Colon (tissue), 2 donors: ENCODE measurements around the gene POTEJ.
"Not testable (repeated sequence)": the region's sequence is repeated elsewhere in the genome, so short reads cannot be mapped to it uniquely, and the experiment has no call there.

Experiments
- FAIRE-seq: peaks from 2 replicates; lab custom pipeline; 2012; peaks lifted over from hg19 to GRCh38; lab: Jason Lieb, UNC
- donor health status: control.
- donor health status: control.

The POTEJ gene

GRCh38 chr2:130608276-130609001 is 2.8 kb upstream of the POTEJ start:
- FAIRE-seq, result not testable (repeated sequence)

- FAIRE-seq, result not testable (repeated sequence)
These were observed 2.0 kb upstream of the POTEJ start for GRCh38 chr2:130609002-130609920.

GRCh38 chr2:130610486-130610885 is 754 bp upstream of the POTEJ start:
- FAIRE-seq, result not testable (repeated sequence)

- FAIRE-seq, result not testable (repeated sequence)
These were observed 17.7 kb downstream of the POTEJ start for GRCh38 chr2:130628784-130629475.

- FAIRE-seq, result not testable (repeated sequence)
These were observed 27.7 kb downstream of the POTEJ start for GRCh38 chr2:130638973-130639372.

GRCh38 chr2:130641688-130642087 is 30.4 kb downstream of the POTEJ start:
- FAIRE-seq, result not testable (repeated sequence)

- FAIRE-seq, result not testable (repeated sequence)
These were observed 38.0 kb downstream of the POTEJ start for GRCh38 chr2:130649285-130649684.

- not testable (repeated sequence) for FAIRE-seq
These were observed 53.3 kb downstream of the POTEJ start for GRCh38 chr2:130664506-130664905.

- not testable (repeated sequence) for FAIRE-seq
These were observed 54.4 kb downstream of the POTEJ start for GRCh38 chr2:130665596-130665995.

- not testable (repeated sequence) for FAIRE-seq
These were observed 56.3 kb downstream of the POTEJ start for GRCh38 chr2:130667516-130667915.

GRCh38 chr2:130670026-130670745 is 58.9 kb downstream of the POTEJ start:
- not testable (repeated sequence) for FAIRE-seq

- not testable (repeated sequence) for FAIRE-seq
These were observed 81.0 kb downstream of the POTEJ start for GRCh38 chr2:130692041-130692770.

GRCh38 chr2:130693474-130693873 is 82.2 kb downstream of the POTEJ start:
- not testable (repeated sequence) for FAIRE-seq

GRCh38 chr2:130703250-130703649 is 92.0 kb downstream of the POTEJ start:
- not testable (repeated sequence) for FAIRE-seq
